Omental fat pad (tissue), 4 donors: ENCODE results near the gene BTBD2. TPM values are rescaled to one million over a fixed set of nuclear protein-coding genes. Genes with fewer than 3 reads are reported as not detected.

ENCODE experiments used
- ATAC-seq: fragments of 150-250 bp; one replicate; pipeline ENCODE4 v1.9.1; 2016; ENCODE audit warnings: mild to moderate bottlenecking, moderate library complexity; ENCODE audit not compliant: low FRiP score
- DNase-seq: peaks from one replicate; pipeline ENCODE4 v3.0.0-alpha.2; 2019; ENCODE audit warnings: low spot score
- CTCF ChIP-seq, 3 donors: fragments of 450-650 bp; IDR thresholded peaks; one replicate each; pipeline ENCODE4 v1.5.1; 2016 to 2017; ENCODE audit warnings: antibody characterized with exemption in 3 of 3, mild to moderate bottlenecking in 3 of 3, moderate library complexity in 2 of 3
- total RNA-seq, 4 donors: library from RNA; depleted of rRNA; stranded (reverse); fragments of >200 nt; gene quantifications; one replicate each; pipeline ENCODE4 v1.1.0, GENCODE V29; 2016

Gene BTBD2
- total RNA-seq, 4 donors from 2014 or later, result 37.1 to 58.3 (median 52.8) TPM

GRCh38 chr19:2011169-2011568 lies 4.3 kb downstream of the BTBD2 start:
- TF ChIP-seq CTCF (IDR thresholded peaks at IDR 0.05), result no peak
- ATAC-seq (no peak), DNase-seq (no peak)

GRCh38 chr19:2010135-2010668 lies 5.3 kb downstream of the BTBD2 start:
- no peak for ATAC-seq
- no peak for DNase-seq
- no peak for TF ChIP-seq CTCF (IDR thresholded peaks at IDR 0.05)

- ATAC-seq (no peak), DNase-seq (no peak)
- no peak for TF ChIP-seq CTCF (IDR thresholded peaks at IDR 0.05)
These were observed 11.6 kb downstream of the BTBD2 start for GRCh38 chr19:2003874-2004273.

- no peak for DNase-seq
- no peak for TF ChIP-seq CTCF (IDR thresholded peaks at IDR 0.05)
- no peak for ATAC-seq
These were observed 15.5 kb downstream of the BTBD2 start for GRCh38 chr19:1999856-2000515.

GRCh38 chr19:1998712-1999708 lies 16.5 kb downstream of the BTBD2 start:
- ATAC-seq (no peak), DNase-seq (no peak)
- no peak for TF ChIP-seq CTCF (IDR thresholded peaks at IDR 0.05)

- no peak for DNase-seq
- no peak for ATAC-seq
- no peak for TF ChIP-seq CTCF (IDR thresholded peaks at IDR 0.05)
These were observed 17.9 kb downstream of the BTBD2 start for GRCh38 chr19:1997353-1998233.
